Left forelimb (tissue), 1 donor: ENCODE results near the gene DPYSL5.
"Not testable (repeated sequence)": the region's sequence is repeated elsewhere in the genome, so short reads cannot be mapped to it uniquely, and the experiment has no call there.

Experiments
- DNase-seq: peaks from one replicate; pipeline ENCODE4 v3.0.0-alpha.2; 2018; ENCODE audit warnings: low spot score

DPYSL5 gene

DNA sequence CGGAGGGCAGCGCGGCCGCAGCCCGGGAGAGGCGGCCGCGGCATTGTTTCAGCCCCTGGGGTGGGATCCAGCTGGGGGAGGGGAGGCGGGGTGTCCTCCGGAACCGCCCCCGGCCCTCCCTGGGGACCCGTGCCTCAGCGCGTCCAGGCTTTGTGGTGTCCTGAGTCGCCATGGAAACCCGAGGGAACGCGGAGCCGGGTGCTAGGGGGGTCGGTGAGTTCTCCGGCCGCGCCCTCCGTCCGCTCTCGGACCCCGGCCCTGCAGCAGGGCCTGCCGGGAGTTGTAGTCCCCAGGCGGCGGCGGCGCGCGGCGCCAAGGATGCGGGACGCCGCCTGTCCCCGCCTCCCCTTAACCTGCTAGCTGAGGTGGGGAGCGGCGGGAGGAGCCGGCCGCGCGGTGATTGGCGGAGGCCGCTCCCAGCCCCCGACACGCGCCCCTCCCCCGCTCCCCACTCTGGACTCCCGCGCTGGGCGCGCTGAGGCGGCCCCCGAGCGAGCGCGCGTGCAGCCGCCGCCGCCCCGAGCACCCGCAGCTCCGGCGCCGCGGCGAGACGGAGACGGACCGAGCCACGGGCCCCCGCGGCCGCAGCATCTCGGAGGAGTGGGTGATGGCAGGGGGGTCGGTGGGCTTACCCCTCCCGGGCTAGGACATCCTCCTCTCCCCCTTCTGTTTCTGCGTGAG lies at the start of gene DPYSL5:
DPYSL5 (plus strand) TSS at position 478 of the 681 bp plus-strand sequence. CDS start 50,368 bp downstream, outside the sequence.
- DNase-seq, result no peak

DNA sequence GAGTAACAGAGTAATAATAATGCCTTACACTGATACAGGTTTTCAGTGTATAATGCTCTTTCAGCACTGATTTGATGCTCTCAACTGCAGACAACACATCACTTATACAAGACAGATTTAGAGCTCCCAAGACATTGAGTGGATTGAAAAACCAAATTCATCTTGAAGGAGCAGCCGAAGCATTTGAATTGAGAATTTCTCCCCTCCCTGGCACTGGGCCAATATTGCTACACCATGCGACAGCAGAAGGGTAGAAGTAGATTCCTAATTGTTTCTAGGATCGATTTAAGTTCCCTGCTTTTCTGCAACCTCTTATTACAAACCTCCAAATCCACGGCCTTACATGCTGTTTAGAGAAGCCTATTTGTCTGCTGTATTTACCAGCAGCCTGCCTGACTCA lies 46.6 kb upstream of the DPYSL5 start:
- DNase-seq, result no peak

DNA sequence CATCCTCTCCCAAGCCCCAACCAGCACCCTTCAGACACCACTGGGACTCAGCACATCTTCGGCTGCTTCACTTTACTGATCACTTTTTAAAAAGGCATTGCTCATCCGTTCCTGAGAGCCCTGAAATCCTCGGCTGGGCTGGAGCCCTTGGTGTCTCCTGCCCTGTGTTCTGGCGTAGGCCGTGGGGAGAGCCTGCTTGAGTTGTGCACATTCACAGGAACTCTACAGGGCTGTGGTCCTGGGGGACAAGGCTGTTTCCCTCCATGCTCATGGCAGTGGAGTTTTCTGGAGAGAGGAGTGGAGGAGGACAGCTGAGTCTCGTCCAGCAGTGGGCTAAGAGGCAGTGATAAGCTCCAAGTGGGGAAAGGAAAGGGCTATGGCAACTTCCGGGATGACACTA lies 46.1 kb upstream of the DPYSL5 start:
- no peak for DNase-seq

DNA sequence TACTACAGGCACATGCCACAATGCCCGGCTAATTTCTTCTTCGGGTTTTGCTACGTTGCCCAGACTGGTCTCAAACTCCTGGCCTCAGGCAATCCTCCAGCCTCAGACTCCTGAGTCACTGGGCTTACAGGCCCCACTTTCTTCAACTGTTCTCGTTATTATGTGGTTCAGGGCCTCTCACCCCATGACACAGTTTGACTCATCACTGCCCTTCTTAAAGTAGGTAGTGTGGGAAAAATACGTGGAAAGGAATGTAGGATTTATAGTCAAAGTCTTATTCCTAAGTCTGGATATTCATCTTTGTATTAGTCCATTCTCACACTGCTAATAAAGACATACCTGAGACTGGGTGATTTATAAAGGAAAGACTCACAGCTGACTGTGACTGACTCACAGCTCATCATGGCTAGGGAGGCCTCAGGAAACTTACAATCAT lies 42.7 kb upstream of the DPYSL5 start:
- no peak for DNase-seq

GRCh38 chr2:26807788-26808460 lies 40.0 kb upstream of the DPYSL5 start:
- DNase-seq, result no peak

GRCh38 chr2:26809211-26809610 lies 38.7 kb upstream of the DPYSL5 start:
- DNase-seq, result no peak

DNA sequence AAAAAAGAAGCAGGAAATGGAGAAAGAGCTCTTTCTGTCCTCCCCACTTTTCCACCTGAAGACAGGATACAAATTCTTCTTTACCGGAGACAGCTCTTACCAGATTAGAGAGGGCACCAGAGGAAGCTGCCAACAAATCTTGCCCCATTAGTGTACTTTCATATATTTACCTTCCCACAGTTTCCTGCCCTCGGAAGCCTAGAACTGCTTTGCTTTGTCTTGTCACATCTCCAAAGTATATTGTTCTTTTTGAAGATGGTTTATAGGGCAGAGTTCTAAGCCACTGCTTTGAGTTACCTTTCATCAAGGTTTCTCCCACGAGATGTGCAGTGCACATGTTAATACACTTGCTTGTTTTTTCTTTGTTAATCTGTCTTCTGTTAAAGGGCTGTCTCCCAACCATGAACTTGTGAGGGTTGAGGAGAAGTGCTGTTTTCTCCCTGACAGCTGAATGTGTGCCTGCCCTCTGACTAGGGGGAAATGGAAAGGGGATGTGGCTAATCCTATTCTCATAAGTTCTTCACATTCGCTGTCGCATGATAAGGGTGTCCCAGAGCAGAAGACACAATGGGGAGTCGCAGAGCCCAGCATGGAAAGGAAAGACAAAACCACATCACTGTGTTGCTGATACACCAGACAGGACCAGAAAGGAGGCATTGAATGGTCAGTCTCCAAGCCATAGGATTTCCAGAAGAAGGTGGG lies 37.9 kb upstream of the DPYSL5 start:
- DNase-seq, result no peak

- DNase-seq, result no peak
Measured at GRCh38 chr2:26811261-26811660, 36.7 kb upstream of the DPYSL5 start.

GRCh38 chr2:26811791-26812694 lies 35.9 kb upstream of the DPYSL5 start:
- DNase-seq, result no peak

GRCh38 chr2:26812731-26813130 lies 35.2 kb upstream of the DPYSL5 start:
- no peak for DNase-seq

DNA sequence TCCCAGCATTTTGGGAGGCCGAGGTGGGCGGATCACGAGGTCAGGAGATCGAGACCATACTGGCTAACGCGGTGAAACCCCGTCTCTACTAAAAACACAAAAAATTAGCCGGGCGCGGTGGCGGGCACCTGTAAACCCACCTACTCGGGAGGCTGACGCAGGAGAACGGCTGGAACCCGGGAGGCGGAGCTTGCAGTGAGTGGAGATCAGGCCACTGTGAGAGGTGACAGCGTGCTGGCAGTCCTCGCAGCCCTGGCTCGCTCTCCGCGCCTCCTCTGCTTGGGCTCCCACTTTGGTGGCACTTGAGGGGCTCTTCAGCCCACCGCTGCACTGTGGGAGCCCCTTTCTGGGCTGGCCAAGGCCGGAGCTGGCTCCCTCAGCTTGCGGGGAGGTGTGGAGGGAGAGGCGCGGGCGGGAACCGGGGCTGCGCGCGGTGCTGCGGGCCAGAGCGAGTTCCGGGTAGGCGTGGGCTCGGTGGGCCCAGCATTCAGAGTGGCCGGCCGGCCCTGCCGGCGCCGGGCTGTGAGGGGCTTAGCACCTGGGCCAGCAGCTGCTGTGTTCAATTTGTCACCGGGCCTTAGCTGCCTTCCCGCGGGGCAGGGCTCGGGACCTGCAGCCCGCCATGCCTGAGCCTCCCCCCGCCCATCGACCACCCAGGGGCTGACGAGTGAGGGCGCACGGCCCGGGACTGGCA lies 33.7 kb upstream of the DPYSL5 start:
- DNase-seq, result not testable (repeated sequence)

DNA sequence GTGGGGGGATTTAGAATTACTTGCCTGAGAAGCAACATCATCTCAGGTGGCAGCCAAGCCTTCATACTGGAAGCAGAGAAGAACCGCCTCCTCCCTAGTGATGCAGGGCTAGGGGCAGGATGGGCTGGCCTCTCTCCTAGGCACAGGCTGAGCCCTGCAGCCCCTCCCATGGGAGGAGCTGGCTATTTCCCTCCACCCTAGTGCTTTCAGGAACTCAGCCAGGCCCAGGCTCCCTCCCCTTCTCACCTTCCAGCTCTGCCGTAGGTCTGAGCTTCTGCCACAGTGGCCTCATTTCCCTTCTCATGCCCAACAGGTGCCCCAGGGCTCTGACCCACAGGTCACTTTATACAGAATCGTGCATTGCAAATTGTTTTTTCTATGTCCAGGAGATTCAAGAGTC lies 31.0 kb upstream of the DPYSL5 start:
- DNase-seq, result no peak

DNA sequence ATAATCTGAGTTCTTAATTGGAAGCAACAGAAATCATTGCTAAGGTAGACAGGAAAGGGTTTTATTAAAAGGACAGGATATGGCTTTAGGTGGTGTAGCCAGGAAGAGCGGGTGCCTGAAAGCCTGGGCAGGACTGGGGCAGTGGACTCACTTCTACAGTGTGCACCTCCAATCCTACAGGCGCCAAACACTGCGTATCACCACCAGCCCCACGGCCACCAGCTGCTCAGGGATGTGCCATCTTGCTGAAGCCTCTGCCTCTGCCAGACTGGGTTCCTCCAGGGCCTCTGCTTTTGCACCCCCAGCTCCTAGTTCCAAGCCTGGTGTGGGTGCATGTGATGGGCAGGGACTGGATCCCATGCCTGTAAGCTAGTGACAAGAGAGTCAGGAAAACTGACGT lies 29.7 kb upstream of the DPYSL5 start:
- no peak for DNase-seq

DNA sequence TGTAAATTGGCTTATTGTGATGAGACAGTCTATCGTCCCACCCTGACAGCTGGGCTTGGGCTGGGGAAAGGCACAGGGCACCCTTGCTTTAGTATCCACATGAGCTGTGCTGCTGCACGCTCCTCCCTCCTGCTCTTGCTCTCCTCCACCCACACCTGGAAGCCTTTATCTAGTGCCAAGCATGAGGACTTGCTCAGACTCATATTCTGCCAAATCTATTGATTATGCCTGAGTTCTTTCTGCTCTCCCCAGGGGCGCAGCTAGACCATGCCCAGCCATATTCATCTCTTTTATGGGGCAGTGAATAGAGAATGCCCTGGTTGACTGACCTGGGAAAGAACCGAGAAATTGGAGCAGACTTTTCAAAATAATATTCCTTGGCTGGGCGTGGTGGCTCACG lies 29.0 kb upstream of the DPYSL5 start:
- no peak for DNase-seq

DNA sequence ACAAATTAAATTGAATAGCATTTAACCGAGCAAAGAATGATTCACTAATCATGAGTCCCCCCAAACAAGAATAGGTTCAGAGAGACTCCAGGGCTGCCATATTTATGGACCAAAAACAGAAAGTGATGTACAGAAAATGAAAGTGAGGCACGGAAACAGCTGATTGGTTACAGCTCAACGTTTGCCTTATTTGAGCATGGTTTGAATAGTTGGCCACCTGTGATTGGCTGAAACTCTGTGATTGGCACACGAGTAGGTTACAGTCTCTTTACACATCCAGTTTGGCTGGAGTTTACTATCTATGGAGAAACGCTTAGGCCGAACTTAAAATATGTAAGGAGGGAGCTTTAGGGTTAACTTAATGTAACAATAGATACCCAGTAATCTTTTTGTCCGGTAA lies 27.0 kb upstream of the DPYSL5 start:
- no peak for DNase-seq

DNA sequence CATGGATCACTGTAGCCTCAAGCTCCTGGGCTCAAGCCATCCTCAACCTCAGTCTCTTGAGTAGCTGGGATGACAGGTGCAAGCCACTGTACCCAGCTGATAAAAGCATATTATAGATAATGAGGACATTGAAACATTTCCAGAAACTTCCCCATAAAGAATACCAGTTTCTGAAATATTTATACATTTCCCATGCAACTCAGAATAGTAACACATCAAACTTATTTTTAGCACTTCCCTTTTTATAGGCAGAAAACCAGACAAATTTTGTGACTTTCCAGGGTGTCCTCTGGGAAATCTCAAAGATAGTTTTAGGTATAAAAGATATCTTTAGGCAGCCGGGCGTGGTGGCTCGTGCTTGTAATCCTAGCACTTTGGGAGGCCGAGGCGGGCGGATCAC lies 25.1 kb upstream of the DPYSL5 start:
- no peak for DNase-seq

GRCh38 chr2:26838121-26838906 lies 9.6 kb upstream of the DPYSL5 start:
- DNase-seq, result no peak

- DNase-seq, result no peak
Measured at GRCh38 chr2:26840937-26841610, 6.9 kb upstream of the DPYSL5 start.

GRCh38 chr2:26843041-26843440 lies 4.9 kb upstream of the DPYSL5 start:
- DNase-seq, result no peak

GRCh38 chr2:26845021-26845420 lies 2.9 kb upstream of the DPYSL5 start:
- DNase-seq, result no peak
